GF-D8 (cell line): ENCODE results near the gene DYNC2H1.
"Not testable (repeated sequence)": the region's sequence is repeated elsewhere in the genome, so short reads cannot be mapped to it uniquely, and the experiment has no call there.

ENCODE experiments used
- DNase-seq: peaks from one replicate; lab custom pipeline; 2025; lab: John Stamatoyannopoulos, UW

The DYNC2H1 gene

DNA sequence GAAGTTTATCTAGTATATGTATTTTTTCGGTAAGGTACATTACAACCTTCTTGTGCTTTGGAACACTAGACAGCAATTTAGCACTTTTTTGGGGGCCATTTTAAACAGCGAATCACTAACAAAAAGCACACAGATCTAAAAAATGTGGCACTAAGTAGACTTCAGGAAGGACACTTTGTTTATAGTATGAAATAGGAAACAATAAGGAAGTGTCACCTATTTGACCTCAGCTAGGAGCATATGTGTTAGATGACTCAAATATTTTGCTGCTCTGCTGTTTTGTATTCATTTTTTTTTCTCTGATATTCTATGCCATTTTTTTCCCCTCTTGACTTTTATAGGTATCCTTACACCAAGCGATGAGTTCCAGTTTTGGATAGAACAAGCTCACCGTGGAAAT is 5.6 kb downstream of the DYNC2H1 start:
- DNase-seq = no peak

DNA sequence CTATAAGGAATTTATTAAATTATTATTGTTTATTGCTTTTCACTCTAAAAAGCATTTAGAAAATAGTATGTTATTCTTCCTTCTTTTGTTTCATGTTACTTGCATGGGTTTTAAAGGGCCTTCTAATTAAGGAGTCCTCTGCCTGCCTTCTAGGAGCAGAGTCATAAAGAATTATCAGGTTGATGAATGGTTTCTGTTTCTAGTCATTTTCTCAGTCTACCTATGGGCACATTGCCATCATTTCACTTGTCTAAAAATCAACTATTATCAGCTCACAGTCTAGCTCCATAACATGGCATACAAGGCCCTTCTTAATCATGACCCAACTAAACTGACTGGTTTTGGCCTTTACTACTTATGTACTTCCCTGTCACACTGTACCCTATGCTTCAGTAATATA is 16.2 kb downstream of the DYNC2H1 start:
- no peak for DNase-seq

DNA sequence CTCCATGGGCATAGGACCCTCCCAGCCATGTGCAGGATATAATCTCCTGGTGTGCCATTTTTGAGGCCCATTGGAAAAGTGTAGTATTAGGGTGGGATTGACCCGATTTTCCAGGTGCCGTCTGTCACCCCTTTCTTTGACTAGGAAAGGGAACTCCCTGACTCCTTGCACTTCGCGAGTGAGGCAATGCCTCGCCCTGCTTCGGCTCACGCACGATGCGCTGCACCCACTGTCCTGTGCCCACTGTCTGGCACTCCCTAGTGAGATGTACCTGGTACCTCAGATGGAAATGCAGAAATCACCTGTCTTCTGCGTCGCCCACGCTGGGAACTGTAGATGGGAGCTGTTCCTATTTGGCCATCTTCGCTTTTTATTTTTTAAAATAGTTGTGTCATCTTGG is 32.8 kb downstream of the DYNC2H1 start:
- DNase-seq = not testable (repeated sequence)

DNA sequence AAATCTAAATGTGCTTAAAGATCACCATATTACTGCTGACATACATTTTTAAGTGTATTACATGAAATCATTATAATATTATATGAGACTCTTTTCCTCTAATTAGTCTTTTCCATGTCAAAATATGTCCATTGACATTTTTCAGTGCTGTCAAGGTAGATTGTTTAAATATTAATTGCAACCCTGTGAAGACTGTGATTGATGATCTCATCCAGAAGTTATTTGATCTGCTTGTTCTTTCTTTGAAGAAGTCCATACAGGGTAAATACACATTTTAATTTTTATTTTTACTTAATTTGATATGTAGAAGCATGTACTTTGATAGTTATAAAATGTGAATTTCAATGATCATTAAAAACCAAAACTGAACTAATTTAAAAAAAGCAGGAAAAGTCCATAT is 38.4 kb downstream of the DYNC2H1 start:
- DNase-seq = no peak

DNA sequence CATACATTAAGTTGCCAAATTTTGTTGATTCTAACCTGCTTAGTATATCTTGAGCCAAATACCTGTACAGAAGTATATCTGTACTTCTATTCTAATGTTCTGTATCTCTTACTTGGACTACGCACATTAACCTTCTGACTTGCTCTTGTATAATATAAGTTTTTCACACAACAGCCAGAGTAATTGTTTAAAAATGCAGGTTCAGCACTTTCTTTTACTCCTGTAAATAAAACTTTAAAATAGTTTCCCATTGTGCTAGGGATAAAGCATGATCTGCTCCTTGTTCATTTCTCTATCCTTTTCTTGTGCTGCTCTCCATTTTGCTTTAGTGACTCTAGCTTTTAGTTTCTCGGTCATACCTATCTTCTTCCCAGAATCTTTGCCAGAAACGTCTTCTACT is 48.3 kb downstream of the DYNC2H1 start:
- no peak for DNase-seq

DNA sequence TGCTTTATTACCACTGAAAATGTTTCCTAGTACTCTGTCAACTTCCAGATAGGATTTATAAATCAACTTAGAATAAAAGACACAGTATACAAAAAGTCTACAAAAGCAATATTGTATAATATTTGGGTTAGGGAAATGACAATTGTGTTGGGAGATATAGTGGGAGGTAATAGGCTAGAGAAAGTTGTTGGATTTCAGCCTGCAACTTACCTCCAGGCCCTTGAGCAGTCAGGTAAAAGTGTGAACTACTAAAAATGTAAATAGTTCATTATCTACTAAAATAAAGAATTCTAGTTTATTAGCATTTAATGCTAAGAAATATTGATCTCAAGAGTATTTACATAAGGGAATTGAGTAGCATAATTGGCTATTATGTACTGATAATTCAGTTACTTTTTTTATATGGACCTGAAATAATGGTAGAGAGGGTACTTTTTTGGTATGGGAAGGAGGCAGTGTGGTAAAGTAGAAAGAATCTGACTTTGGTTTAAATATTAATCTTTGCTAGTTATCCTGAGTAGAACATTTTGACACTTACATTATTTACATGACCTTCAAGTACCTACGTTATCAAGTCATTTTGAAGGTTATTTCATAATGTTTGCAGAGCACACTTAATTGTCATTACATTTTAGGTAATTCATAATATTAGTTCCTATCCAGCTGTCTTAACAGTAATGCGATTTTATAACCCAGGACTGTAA is 55.0 kb downstream of the DYNC2H1 start:
- no peak for DNase-seq

DNA sequence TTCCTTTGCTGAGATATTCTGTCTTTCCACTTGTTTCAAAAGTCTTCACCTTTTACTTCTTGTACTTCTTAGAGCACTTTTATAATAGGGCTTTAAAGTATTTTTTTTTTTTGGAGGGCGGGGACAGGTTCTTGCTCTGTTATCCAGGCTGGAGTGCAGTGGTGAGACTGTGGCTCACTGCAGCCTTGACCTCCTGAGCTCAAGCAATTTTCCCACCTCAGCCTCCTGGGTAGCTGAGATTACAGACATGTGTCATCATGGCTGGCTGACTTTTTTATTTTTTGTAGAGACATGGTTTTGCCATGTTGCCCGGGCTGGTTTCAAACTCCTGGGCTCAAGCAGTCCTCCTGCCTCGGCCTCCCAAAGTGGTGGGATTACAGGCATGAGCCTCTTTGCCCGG is 57.9 kb downstream of the DYNC2H1 start:
- DNase-seq = no peak

DNA sequence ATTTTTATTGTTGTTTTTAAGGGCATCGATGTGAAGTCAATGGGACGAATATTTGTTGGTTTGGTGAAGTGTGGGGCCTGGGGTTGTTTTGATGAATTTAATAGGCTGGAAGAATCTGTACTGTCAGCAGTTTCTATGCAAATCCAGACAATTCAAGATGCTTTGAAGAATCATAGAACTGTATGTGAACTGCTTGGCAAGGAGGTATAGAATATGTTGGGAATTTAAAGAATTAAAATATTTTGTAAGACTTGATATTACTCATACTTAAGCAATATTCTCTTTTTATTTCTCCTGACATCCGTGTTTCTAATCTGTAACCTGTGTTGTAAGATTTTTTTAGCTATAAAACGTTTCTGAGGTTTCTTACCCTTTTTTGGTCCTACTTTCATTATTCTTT is 61.6 kb downstream of the DYNC2H1 start:
- DNase-seq = no peak

DNA sequence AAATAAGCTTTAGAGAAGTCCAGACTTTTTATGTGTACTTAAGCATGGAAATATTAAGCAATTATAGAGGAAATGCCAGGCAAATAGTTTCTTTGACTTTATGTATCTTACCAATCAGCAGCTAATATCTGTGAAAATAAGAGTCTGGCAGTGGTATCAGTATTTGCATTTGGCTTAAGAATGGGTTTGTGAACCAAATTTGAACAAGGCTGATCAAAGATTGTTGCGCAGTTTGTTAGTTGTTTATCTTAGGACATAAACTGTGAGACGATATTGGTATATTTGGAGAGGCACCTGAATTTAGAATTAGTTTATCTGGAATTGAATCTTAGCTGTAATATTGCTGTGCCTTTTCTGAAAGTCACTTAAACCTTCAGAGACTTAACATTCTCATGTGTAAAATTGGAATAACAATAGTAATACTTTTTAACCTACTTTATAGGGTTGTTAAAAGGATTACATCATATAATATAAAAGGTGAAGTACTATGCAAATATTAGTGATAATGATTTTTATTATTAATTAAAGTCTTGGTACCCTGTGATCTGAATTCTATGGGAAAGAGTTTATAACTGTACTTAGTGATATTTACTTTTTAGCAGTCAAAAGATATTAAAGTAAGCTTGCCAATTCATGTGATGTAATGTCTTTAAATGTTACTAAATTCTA is 66.4 kb downstream of the DYNC2H1 start:
- no peak for DNase-seq

DNA sequence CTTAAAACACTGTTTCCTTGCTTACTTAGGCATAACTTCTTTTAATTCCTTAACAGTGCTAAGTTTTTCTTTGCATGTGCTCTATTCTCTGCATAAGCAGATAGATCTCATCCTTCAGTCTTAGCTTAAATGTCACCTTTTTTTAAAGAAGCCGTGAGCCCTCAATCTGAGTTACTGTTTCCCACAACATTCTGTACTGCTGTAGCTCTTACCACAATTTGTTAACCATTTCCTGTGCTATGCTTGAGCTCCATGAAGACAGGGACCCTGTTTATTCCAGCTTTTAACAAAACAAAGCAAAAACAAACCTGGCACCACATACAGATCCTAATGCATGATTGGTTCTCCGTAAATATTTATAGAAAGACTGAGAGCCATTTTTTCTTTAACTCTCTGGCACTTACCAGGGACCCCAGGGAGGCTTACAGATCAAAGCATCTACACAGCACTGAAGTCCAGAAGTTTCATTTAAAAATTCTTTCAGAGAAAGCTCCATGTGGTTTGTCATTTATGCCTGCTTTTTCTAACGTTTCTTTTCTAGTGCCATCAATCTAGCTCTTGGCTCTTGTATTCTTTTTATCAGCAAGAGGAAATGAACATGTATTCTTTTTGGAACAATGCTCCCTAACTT is 74.9 kb downstream of the DYNC2H1 start:
- no peak for DNase-seq

DNA sequence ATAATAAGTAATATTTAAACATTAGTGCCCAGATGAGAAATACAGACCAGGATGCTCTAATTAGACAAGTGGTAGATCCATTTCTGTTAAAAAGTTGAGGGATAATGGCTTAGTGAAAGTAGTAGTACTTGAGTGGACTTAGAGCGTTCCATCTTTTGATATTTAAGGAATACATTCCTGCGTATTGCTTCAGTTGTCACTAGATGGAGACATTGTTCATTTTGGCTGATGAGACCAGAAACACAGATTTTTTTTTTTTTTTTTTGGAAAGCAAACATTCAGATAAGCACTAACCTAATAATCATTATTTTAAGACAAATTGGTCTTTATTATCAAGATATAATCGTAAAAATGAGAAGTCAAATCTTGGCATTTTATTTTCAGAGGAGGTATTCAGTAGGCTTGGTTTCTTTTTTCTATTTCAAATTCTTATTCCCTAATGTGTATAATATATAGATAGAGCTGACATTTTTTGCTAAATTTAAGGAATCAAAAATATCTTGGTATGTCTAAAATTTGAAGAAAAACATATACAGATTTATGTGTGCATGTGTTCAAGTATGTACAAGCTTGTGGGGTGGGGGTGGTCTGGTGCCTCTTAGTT is 92.9 kb downstream of the DYNC2H1 start:
- DNase-seq = peak; percentile 45

DNA sequence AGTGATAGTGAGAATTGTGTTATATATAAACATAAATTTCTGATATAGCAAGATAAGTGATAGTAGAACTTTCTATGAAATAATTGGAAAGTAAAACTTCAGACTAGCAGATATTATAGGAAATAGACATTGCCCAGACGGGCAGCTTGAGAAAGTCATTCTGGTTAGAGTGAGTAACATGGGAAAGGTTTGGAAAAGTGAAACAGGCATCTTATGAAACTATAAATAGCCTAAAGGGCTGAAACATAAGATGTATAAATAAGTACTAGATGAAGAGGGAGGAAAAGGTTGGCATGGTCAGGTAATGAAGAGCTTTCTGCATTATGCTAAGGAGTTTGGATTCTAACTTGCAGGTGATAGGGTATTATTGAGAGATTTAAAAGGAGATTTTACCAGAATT is 101.3 kb downstream of the DYNC2H1 start:
- DNase-seq = no peak

DNA sequence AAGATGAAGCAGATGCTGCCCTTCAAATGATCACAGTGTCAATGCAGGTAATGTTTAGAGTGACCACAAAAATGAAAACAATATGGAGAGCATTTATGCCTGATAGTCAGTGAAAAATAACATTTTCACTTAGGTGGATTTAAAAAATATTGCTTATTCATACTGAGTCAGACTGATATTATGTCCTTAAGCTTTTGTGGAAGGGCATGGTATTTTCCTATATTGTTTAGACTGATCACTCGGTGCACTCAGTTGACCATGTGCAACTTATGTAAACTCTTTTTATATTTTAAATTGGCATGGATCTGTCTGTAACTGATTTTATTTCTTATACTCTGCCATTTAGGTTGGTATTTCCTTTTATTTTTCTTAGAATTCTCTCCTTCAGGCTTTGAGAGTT is 106.6 kb downstream of the DYNC2H1 start:
- DNase-seq = no peak

DNA sequence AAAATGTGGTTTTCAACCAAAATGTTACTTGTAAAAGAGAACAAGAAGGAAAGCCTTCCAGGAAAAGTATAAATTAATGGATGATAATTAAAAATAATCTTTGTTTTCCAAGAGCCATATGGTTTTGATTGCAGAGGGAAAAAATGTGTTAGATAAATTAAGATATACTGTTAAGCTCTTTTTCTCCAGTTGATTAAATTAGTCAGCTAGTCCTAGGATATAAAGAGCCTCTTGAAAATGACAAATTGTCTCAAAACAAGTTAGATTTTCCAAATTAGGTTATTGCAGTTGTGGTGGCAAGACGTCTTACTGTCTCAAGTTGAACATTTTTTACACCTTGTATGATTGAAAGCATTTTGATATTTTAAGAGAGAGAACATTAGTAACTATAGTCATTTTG is 110.9 kb downstream of the DYNC2H1 start:
- DNase-seq = no peak

DNA sequence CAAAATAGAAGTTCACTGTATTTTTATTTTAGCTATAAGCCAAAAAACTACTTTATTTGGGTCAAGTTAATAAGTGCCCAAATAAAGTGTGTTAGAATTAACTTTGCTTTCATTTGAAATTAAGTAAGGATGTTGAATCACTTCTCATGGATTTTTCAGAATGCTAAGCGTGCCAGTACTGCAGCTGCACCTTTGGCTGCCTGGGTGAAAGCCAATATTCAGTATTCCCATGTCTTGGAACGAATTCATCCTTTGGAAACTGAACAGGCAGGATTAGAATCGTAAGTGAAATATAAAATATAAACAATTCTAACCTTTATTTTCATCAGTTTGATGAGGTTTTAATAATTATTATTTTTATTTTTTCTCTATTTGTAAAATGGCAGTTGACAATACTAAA is 113.6 kb downstream of the DYNC2H1 start:
- no peak for DNase-seq

DNA sequence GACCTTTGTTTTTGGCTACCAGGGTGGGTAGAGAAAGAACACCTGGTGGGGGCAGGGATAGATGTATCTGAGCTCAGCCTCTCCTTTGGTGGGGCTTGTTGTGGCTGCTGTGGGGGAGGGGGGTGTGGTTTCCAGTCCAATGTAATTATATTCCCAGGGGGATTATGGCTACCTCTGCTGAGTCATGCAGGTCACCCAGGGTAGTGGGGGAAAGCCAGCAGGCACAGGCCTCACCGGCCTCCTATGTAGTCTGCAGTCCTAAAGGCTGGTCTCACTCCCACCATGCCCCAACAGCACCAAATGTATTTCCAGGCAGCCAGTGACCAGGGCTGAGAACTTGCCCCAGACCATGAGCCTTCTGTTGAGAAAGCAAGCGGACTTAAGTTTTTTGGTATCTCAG is 119.6 kb downstream of the DYNC2H1 start:
- no peak for DNase-seq

DNA sequence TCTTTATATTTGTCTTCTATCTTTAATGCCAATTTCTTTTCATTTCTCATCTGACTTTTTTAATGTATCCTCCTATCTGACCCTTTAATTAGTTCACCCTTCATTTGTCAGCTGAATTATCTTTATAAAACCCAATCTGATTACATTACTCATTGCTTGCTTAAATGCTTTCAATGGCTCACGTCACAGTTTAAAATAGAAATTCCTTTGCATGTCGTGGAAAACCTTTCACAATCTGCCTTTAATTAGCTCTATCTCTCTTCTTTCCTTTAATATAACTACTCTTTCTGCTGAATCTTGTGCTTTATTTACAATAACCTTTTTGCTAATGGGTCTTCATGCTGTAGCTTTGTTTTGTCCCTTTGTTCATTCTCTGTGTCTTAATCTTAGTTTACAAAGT is 125.7 kb downstream of the DYNC2H1 start:
- no peak for DNase-seq

DNA sequence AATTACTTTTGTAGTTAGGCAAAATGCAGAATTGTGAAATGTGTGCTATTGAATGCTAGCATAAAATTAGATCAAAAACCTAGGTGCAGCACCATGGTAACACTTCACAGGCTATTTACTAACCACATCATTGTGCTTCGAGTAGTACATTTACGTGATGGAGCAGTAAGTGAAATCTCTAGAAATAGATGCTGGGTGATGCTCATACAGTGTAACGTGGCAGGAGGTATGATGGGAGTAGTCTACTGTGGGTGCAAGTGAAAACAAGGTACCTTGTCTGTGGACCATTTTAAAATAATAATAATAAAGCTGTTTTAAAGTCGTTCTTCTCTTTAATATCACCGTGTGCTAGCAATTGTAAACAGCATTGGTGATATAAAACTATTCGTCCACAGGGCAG is 132.3 kb downstream of the DYNC2H1 start:
- no peak for DNase-seq

DNA sequence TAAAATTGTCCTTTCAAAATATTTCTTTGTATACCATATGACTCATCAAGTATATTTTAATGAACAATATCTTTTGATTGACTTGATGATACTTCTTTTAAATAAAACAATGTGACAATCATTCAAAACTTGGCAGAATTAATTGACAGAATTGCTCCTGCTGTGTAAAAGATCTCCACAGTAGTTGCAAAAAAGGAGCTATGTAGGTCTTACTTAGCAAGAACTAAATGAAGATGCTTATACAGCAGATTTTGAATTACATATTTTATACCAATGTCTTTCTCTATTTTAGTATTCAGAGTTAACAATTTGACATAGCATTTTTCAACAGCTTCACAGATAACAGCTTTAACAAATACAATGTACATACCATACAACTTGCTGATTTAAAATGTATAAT is 144.9 kb downstream of the DYNC2H1 start:
- no peak for DNase-seq

DNA sequence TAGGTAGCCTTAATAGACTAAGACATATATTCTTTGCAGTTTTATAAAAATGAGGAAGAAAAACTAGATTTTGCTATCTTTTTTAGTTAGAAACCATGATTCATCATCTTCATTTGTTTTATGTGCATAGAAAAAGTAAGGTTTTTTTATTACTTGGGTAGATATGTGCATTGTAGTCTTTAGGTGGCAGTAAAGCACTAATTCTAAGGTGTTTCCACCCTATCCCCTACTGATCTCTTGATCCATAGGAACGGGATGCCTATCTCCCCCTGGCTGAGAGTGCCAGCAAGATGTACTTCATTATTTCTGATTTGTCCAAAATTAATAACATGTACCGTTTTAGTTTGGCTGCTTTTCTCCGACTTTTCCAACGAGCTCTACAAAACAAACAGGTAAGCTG is 148.1 kb downstream of the DYNC2H1 start:
- DNase-seq = no peak

DNA sequence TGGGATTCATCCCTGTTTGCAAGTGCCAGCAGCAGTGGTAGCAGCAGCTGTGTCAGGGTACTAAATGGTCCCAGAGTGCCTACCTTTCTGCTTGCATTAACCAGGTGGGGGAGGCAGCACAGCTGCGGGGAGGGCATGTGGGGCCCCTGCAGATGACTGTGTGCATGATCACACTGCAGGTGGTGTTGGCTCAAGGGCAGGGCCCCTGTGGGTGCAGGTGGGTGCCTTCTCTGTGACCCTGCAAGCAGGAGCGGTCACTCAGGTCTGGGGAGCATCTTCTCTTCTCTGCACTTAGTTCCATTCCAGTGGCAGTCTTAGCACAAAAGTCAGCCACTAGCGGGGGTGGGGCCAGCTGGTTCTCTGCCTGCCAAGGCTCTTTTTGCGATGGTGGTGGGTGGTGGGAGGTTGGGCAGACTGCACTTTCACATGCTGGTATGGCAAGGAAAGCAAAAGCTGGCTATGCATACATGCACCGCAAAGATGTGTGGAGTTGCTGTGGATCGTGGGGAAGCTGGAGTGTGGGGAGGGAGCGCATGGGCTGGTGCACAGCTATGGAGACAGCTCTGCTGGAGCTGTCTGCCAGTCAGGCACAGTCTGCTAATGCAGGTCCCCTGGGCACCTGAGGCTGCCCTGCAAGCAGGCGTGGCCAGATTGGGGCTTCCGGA is 157.1 kb downstream of the DYNC2H1 start:
- DNase-seq = no peak

DNA sequence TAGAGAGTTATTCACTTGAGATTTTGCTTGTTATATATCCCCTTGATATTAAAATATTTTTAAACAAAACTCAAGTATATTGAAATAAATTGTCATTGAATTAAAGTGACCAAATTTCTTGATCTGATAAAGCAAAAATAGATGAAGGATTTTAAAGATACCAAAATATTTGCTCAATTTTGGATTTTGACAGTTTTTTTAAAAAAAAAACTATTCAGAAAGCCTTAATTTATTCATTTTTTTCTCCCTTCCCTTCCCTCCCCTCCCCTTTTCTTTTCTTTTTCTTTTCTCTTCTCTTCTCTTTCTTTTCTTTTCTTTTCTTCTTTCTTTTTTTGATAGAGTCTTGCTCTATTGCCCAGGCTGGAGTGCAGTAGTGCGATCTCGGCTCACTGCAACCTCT is 163.7 kb downstream of the DYNC2H1 start:
- no peak for DNase-seq

DNA sequence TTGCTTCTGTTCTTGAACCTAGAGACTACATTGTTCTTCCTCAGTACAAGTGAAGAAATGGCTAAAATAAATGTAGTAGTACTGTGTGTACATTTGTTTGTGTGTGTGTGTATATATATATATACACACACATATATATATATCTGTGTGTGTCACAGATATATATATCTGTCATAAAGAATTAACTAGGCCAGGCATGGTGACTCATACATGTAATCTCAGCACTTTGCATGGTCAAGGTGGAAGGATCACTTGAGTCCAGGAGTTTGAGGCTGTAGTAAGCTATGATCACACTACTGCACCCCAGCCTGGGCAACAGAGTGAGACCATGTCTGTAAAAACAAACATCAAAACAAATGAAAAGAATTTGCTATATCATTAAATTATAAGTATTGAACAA is 164.8 kb downstream of the DYNC2H1 start:
- DNase-seq = no peak
